ENCODE measurements around the gene NPAS3.
A peak's percentile ranks its signal among the peaks of the same experiment; 100 is the strongest.

Gene NPAS3

DNA sequence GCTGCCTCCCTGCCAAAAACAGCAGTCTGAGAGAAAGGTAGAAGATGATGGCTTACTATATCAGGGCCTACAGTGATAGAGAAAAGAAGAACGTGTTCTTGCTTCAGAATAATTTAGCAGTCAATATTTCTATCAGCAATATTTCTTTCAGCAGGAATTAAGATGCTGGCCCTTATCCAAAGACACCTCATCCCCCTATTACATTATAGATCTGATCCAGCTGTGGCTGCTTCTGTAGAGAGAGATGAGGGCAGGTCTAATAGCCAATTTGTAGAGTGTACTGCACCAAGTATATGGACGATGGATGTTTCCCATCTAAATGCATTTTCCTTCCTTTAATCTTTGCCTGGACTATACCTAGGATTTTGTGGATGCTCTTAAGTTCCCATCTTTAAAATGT, 451.7 kb downstream of the NPAS3 start:
- no peak for DNase-seq

- DNase-seq, result no peak
Observed at GRCh38 chr14:33393231-33393894, 454.7 kb downstream of the NPAS3 start.

DNA sequence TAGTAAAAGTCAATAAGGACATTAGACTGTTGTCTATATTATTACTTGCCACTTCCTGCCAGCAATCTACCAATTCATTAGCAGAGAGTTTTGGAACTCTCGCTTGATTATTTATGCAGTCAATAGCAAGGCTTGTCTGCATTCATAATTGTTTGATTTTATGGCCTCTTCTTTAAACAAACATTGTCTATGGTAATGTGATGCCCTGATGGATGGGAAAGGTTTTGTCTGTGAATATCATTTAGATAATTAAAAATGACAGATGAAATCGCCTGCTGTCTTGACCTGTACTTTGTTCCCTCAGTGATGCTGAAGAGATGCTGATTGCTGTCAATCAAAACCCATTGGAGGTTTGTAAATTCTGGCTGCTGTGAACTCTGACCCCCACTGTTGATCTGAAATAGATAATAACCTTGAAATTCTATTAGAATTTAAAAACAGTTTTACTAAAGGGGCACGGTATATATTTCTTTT, 455.3 kb downstream of the NPAS3 start:
- DNase-seq, result no peak

DNA sequence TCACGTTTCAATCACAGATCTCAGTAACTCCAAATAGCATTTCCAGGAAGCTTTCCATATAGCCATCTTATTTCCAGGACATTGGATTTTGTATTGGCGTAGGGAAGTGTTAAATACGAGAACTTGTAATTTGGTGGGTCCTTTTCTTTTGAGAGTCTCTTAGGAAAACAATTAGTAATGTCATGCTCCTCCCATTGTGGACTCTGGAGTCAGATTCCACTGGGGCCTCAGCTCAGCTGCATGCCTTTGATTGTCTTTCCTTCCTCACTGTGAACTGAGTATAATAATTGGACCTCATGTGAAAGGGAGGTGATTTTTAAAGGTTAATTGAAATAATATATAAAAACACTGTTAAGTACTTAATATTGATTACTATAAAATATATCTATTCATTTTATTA, 462.6 kb downstream of the NPAS3 start:
- no peak for DNase-seq

DNA sequence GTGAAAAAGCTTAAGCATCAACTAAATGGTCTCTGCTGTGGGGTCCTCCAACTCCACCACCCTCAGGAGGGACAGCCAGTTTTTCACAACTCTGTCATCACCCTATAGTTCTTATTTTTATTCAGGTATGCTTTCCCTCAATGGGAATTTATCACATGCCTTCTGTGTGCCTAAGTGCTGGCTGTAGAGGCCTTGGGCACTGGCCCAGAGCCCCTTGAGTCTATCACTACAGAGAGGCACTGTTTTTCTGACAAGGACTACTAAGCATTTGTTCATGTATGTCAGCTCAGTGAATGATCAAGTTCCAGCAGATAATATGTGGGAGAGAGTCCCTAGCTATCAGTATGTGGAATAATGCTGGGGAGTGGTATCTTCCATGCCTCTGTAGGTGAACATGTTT, 463.9 kb downstream of the NPAS3 start:
- no peak for DNase-seq

- peak; percentile 17 for DNase-seq
Observed at GRCh38 chr14:33404054-33404453, 465.4 kb downstream of the NPAS3 start.

DNA sequence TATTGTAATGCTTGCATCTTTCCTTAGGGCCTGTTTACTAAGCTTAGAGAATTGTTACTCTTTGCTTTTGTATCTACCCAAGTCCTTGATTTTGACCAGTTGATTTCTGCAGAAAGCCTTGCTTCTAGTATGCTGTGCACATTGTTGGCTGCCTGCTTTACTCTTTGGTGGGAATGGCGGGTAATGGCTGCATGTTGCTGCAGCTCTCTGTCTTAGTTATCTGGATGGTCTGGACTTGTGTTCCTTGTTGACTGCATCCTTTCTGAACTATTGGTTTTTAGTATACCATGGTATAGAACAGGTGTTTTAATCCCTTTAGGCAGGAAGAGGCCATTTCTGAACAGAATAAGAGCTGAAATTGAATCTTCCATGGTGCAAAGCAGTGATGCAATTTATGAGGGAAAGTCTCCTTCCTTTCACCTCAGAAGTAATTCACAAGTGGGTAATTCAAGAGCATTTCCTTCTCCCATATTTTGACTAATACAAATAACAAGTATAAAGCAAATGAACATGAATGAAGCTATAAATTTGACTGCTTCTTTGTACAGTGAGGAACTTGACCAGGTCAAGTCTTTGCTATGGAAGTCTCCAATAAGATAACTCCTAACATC, 466.4 kb downstream of the NPAS3 start:
- DNase-seq, result no peak

- no peak for DNase-seq
Observed at GRCh38 chr14:33406766-33407165, 468.1 kb downstream of the NPAS3 start.

DNA sequence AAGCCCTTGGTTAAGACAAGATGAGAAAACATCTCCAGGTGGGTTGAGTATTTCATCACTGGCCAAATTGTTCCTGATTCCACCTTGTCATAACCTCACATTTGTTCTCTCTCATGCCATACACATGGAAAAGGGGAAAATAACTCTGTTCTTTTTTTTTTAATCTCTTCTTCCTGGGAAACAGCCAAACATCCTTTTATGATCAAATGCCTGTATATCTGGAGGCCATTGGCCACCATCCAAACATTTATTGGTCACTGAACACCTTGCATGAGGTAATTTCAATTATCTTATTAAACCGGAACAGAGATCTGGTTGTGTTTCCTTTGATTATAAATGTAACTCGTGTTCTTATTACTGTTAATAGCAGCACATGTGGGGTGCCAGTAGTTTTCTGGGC, 469.6 kb downstream of the NPAS3 start:
- DNase-seq, result no peak

GRCh38 chr14:33412450-33412849, 473.8 kb downstream of the NPAS3 start:
- no peak for DNase-seq

GRCh38 chr14:33413381-33413780, 474.7 kb downstream of the NPAS3 start:
- DNase-seq, result no peak

DNA sequence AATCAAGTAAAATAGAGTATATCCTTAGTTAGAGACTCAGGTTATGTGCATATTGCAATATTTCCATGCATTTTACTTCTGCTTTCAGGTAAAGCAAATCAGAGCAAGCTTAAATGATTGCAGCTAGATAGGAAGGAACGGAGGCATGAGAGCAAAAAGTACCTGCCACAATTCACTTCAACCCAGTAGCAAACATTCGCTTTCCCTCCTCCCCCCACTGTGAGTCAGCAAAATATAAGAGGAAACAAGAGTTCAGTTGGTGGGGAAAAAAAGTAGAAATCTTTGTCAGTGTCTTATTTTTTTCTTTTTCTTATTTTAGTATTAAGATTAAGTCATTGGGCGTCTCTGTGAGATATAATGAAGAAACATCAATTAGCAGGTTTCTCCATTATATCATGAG, 475.4 kb downstream of the NPAS3 start:
- no peak for DNase-seq

DNA sequence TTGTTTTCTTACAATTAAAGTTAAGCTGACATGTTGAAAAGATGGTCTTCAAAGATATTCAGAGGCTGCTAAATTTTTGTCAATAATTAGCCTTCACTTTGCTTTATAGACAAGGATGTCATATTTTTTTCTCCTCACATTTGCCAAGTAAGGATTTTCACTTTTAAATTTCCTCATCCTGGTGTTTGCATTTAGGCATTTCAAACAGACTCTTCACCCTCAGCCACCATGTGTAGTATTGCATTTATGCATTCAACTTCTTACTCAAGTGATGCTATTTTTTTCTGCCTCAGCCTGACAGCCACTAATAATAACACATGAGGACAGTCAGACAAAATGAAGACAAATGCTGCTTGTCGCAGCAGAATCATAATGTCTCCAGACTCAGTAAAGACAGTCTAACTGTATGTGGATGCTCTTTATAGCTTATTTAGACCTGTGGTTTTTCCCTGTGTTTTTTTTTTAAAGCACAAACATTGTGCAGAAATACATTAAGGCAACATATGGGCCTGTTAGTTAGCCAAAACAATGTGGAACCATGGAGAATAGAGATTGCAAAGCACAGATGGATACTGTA, 481.5 kb downstream of the NPAS3 start:
- no peak for DNase-seq

- DNase-seq, result no peak
Observed at GRCh38 chr14:33430414-33431035, 491.8 kb downstream of the NPAS3 start.

- DNase-seq, result no peak
Observed at GRCh38 chr14:33432407-33433023, 493.8 kb downstream of the NPAS3 start.

- no peak for DNase-seq
Observed at GRCh38 chr14:33433396-33433795, 494.7 kb downstream of the NPAS3 start.

GRCh38 chr14:33435911-33436689, 497.4 kb downstream of the NPAS3 start:
- peak; percentile 7 for DNase-seq

DNA sequence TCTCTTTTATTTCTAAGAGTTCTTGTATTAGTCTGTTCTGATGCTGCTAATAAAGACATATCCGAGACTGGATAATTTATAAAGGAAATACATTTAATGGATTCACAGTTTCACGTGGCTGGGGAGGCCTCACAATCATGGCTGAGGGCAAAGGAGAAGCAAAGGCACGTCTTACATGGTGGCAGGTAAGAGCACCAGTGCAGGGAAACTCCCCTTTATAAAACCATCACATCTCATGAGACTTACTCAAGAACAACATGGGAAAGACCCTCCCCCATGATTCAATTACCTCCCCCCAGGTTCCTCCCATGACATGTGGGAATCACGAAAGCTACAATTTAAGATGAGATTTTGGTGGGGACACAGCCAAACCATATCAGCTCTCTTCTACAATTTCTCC, 503.0 kb downstream of the NPAS3 start:
- DNase-seq, result no peak

DNA sequence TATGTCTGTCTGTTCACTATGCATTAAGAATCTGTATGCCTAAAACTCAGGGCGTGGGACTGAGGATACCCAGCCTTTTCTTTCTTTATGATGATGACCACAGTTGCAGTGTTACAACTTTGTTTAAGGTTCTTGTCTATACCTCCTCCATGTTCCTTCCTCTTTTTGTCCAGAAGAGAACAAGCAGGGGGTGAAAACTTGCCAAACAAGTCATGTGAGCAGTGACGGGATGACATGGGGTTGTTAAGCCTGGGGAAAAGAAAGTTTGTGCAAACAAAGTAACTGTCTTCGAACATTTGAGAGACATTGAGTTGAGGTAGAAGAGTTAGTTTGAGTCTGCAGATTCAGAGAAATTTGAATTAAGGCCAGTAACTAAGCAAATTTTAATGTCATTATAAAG, 505.5 kb downstream of the NPAS3 start:
- DNase-seq, result no peak

GRCh38 chr14:33449268-33449667, 510.6 kb downstream of the NPAS3 start:
- DNase-seq, result no peak

- DNase-seq, result no peak
Observed at GRCh38 chr14:33449703-33450395, 511.2 kb downstream of the NPAS3 start.

DNA sequence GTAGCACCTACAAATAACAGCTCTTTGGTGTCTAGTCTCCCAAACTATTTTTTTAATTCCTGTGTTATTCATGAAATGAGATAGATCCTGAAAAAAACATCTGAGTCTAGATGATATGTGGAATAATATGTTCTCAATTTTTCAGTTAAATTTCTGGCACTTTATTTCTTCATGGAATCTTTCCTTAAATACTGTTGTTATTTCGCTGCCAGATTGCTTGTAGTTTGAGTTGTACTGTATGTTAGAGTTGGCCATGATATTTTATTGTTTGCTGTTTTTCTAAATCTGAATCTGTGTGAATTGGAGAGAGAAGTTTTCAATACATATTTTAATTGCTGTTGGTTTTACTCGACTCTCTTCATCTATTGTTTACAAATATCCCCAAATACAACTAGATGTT, 511.7 kb downstream of the NPAS3 start:
- DNase-seq, result no peak

All from T1000 (cell line).